Glutamatergic neuron (in vitro differentiated cells): ENCODE results near the gene SEMA6B. TPM values are rescaled to one million over a fixed set of nuclear protein-coding genes. Genes with fewer than 3 reads are reported as not detected.
A peak's percentile ranks its signal among the peaks of the same experiment; 100 is the strongest.

Experiments
- DNase-seq: peaks from one replicate; pipeline ENCODE4 v3.0.0; 2022
- H3K27ac Mint-ChIP-seq: one replicate; pipeline ENCODE4 v1.8.0; 2020; ENCODE audit warnings: mild to moderate bottlenecking, mixed read lengths, inconsistent platforms; ENCODE audit not compliant: unreplicated experiment
- H3K27me3 Mint-ChIP-seq: one replicate; pipeline ENCODE4 v1.8.0; 2020; ENCODE audit warnings: mild to moderate bottlenecking, moderate library complexity, mixed read lengths, inconsistent platforms; ENCODE audit not compliant: unreplicated experiment
- H3K36me3 Mint-ChIP-seq: one replicate; pipeline ENCODE4 v1.8.0; 2020; ENCODE audit warnings: mild to moderate bottlenecking, mixed read lengths, inconsistent platforms; ENCODE audit not compliant: unreplicated experiment
- H3K4me1 Mint-ChIP-seq: one replicate; pipeline ENCODE4 v1.8.0; 2020; ENCODE audit warnings: mild to moderate bottlenecking, low read depth, mixed read lengths, inconsistent platforms; ENCODE audit not compliant: unreplicated experiment
- H3K4me3 Mint-ChIP-seq: one replicate; pipeline ENCODE4 v1.8.0; 2020; ENCODE audit warnings: mild to moderate bottlenecking, mixed read lengths, inconsistent platforms; ENCODE audit not compliant: unreplicated experiment
- H3K9me3 Mint-ChIP-seq: one replicate; pipeline ENCODE4 v1.8.0; 2020; ENCODE audit warnings: mild to moderate bottlenecking, moderate library complexity, mixed read lengths, inconsistent platforms; ENCODE audit not compliant: unreplicated experiment
- total RNA-seq: library from RNA; stranded (reverse); fragmentation: NEBNext Ultra II Directional; extraction: Animal tissue kit (Norgen Biotek cat#: 25700); gene quantifications from one replicate; pipeline ENCODE4 v1.2.1, GENCODE V29; 2021; ENCODE audit not compliant: unreplicated experiment
- TF ChIP-seq, protein P1 (sequence below): fragments of 200-600 bp; sonication (generic); IDR thresholded peaks from one replicate; pipeline ENCODE4 v1.5.0; 2021; ENCODE audit not compliant: partially characterized antibody, unreplicated experiment

The SEMA6B gene
- total RNA-seq, 1 donor from 2014 or later = 234 TPM

DNA sequence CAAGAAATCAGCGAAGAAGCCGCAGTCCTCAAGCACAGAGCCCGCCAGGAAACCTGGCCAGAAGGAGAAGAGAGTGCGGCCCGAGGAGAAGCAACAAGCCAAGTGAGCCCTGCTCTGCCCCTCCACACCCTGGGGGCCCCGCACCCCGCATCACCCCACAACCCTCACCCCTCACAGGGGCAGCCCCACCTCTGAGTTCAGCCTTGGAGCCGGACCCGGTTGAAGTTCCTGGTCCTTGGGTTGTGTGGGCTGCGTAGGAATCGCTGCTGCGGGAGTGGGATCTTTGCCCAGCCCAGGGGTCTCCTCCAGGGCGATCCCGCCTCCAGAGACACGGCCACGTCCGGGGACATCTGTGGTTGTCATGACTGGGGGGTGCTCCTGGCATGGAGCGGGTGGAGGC lies 63.2 kb downstream of the SEMA6B start:
- Mint-ChIP-seq H3K4me1 (no peaks in the 10 kb centered on the region), H3K27ac (no peak overlapping the region), H3K4me3 (no peak overlapping the region), H3K9me3 (no peaks in the 10 kb centered on the region), H3K27me3 (no peaks in the 10 kb centered on the region), H3K36me3 (no peaks in the 10 kb centered on the region)
- DNase-seq = no peak
- TF ChIP-seq, protein P1, sequence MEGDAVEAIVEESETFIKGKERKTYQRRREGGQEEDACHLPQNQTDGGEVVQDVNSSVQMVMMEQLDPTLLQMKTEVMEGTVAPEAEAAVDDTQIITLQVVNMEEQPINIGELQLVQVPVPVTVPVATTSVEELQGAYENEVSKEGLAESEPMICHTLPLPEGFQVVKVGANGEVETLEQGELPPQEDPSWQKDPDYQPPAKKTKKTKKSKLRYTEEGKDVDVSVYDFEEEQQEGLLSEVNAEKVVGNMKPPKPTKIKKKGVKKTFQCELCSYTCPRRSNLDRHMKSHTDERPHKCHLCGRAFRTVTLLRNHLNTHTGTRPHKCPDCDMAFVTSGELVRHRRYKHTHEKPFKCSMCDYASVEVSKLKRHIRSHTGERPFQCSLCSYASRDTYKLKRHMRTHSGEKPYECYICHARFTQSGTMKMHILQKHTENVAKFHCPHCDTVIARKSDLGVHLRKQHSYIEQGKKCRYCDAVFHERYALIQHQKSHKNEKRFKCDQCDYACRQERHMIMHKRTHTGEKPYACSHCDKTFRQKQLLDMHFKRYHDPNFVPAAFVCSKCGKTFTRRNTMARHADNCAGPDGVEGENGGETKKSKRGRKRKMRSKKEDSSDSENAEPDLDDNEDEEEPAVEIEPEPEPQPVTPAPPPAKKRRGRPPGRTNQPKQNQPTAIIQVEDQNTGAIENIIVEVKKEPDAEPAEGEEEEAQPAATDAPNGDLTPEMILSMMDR = no peak

DNA sequence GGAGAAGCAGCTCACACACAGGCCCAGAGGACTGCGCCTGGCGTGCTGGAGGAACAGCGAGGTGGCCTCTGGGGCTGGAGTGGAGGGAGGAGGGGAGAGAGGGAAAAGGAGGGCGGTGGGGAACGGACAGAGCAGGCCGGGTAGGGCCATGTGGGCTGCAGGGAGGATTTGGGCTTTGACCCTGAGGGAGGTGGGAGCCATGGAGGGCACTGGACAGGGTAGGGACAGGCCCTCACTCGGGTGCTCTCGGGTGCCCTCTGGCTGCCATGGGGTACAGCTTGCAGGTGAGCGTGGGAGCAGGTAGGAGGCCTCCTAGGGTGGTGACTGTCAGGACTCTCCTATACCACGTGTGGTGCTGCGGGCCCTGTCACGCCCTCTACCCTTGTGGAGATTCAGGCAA lies 64.0 kb downstream of the SEMA6B start:
- peak; percentile 10 for DNase-seq
- Mint-ChIP-seq H3K36me3 (peaks cover 2% of the 10 kb centered on the region), H3K27me3 (no peaks in the 10 kb centered on the region), H3K9me3 (peaks cover 2% of the 10 kb centered on the region), H3K4me3 (no peak overlapping the region), H3K27ac (no peak overlapping the region), H3K4me1 (no peaks in the 10 kb centered on the region)
- TF ChIP-seq, protein P1 = no peak

DNA sequence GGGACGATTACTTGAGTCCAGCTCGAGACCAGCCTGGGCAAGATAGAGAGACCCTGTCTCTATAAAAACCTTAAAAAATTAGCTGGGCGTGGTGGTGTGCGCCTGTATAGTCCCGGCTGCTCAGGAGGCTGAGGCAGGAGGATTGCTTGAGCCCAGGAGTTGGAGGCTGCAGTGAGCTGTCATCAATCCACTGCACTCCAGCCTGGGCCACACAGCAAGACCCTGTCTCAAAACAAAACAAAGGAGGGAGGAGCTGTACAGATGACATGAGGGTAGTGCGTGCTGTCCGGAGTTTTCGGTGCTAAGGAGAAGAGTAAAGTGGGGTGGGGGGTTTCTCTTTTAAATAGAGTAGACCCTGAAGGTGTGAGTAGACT lies 64.8 kb downstream of the SEMA6B start:
- Mint-ChIP-seq H3K4me1 (no peaks in the 10 kb centered on the region), H3K27ac (peak overlapping the region; percentile 62), H3K9me3 (peaks cover 4% of the 10 kb centered on the region), H3K36me3 (peaks cover 5% of the 10 kb centered on the region), H3K4me3 (no peak overlapping the region), H3K27me3 (peaks cover 3% of the 10 kb centered on the region)
- DNase-seq = no peak
- TF ChIP-seq, protein P1 = no peak

DNA sequence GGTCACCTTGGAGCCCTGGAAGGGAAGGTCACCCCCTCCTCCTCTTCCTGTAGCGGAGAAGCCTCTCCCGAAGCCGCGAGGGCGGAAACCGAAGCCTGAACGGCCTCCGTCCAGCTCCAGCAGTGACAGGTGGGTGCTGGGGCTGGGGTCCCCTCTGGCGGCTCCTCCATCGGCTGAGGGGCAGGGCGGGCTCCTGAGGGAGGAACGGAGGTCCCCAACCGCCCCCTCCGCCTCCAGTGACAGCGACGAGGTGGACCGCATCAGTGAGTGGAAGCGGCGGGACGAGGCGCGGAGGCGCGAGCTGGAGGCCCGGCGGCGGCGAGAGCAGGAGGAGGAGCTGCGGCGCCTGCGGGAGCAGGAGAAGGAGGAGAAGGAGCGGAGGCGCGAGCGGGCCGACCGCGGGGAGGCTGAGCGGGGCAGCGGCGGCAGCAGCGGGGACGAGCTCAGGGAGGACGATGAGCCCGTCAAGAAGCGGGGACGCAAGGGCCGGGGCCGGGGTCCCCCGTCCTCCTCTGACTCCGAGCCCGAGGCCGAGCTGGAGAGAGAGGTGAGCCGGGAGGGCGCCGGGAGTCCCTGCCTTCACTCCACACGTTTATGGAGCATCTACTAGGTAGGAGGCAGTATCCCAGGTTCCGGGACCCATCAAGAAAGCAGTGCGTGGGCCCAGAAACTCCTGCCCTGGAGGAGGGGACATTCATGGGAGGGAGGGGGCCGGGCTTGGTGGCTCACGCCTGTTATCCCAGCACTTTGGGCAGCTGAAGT lies 65.4 kb downstream of the SEMA6B start:
- peak; percentile 6 for DNase-seq
- peaks cover 5% of the 10 kb centered on the region for H3K36me3 Mint-ChIP-seq
- H3K9me3 Mint-ChIP-seq = peaks cover 4% of the 10 kb centered on the region
- H3K4me1 Mint-ChIP-seq = no peaks in the 10 kb centered on the region
- H3K4me3 Mint-ChIP-seq = no peak overlapping the region
- TF ChIP-seq, protein P1 = no peak
- peaks cover 3% of the 10 kb centered on the region for H3K27me3 Mint-ChIP-seq
- no peak overlapping the region for H3K27ac Mint-ChIP-seq

DNA sequence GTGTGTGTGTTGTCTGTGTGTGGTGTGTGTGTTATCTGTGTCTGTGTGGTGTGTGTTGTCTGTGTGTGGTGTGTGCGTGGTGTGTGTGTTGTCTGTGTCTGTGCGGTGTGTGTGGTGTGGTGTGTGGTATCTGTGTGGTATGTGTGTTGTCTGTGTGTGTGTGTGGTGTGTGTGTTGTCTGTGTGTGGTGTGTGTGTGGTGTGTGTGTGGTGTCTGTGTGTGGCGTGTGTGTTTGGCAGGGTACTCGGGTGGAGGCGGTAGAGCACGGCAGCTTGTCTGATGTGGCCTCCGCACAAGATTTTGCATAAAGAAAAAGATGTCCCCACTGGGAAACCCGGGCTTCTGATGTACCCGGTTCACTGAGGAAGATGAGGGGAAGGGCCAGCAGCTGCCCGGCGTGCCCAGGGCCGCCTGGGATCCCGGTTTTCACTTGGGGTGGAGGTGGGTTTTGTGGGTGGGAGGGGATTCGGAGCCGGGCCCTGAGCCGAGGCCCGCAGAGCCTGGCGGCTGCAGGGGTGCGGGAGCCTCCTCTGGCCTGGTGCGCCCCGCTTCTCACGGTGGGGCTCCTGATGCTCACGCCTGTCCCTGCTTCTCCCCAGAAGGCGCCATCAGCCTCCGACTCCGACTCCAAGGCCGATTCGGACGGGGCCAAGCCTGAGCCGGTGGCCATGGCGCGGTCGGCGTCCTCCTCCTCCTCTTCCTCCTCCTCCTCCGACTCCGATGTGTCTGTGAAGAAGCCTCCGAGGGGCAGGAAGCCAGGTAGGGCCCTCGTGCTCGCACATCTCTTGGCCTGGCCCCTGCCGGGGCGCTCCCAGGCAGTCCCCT lies 66.2 kb downstream of the SEMA6B start:
- Mint-ChIP-seq H3K4me1 (no peaks in the 10 kb centered on the region), H3K27ac (no peak overlapping the region), H3K27me3 (peaks cover 3% of the 10 kb centered on the region), H3K36me3 (peaks cover 5% of the 10 kb centered on the region), H3K4me3 (no peak overlapping the region), H3K9me3 (peaks cover 4% of the 10 kb centered on the region)
- no peak for DNase-seq
- TF ChIP-seq, protein P1 = no peak
